NCI-H128 (cell line): Measurements from ENCODE around the gene TRNP1.
A peak's percentile ranks its signal among the peaks of the same experiment; 100 is the strongest.
"Not testable (repeated sequence)": the region's sequence is repeated elsewhere in the genome, so short reads cannot be mapped to it uniquely, and the experiment has no call there.

Source experiments
- DNase-seq: peaks from one replicate; lab custom pipeline; 2025; ENCODE audit not compliant: unreplicated experiment; lab: John Stamatoyannopoulos, UW

TRNP1 gene

GRCh38 chr1:26993237-26994019 lies at the start of gene TRNP1:
TRNP1 (plus strand) TSS chr1:26993692; CDS start chr1:26993787, 95 bp downstream.
- DNase-seq = peak; percentile 75

GRCh38 chr1:26945138-26945537 lies 48.4 kb upstream of the TRNP1 start:
- no peak for DNase-seq

- DNase-seq = no peak
Measured at GRCh38 chr1:26945728-26946127, 47.8 kb upstream of the TRNP1 start.

GRCh38 chr1:26946270-26946669 lies 47.2 kb upstream of the TRNP1 start:
- no peak for DNase-seq

- not testable (repeated sequence) for DNase-seq
Measured at GRCh38 chr1:26948725-26949057, 44.8 kb upstream of the TRNP1 start.

- no peak for DNase-seq
Measured at GRCh38 chr1:26949266-26949925, 44.1 kb upstream of the TRNP1 start.

- DNase-seq = no peak
Measured at GRCh38 chr1:26949926-26950319, 43.6 kb upstream of the TRNP1 start.

- DNase-seq = no peak
Measured at GRCh38 chr1:26950602-26951001, 42.9 kb upstream of the TRNP1 start.

- no peak for DNase-seq
Measured at GRCh38 chr1:26951216-26951615, 42.3 kb upstream of the TRNP1 start.

GRCh38 chr1:26951821-26952497 lies 41.5 kb upstream of the TRNP1 start:
- DNase-seq = no peak

- DNase-seq = no peak
Measured at GRCh38 chr1:26953374-26953773, 40.1 kb upstream of the TRNP1 start.

GRCh38 chr1:26956321-26956720 lies 37.2 kb upstream of the TRNP1 start:
- DNase-seq = no peak

GRCh38 chr1:26957306-26957705 lies 36.2 kb upstream of the TRNP1 start:
- no peak for DNase-seq

- DNase-seq = no peak
Measured at GRCh38 chr1:26959270-26959669, 34.2 kb upstream of the TRNP1 start.

- peak; percentile 74 for DNase-seq
Measured at GRCh38 chr1:26959722-26960624, 33.5 kb upstream of the TRNP1 start, which contains the start of gene KDF1. KDF1 (minus strand) TSS chr1:26960468; CDS start chr1:26952380, 8,088 bp downstream.

- no peak for DNase-seq
Measured at GRCh38 chr1:26960625-26960966, 32.9 kb upstream of the TRNP1 start.

GRCh38 chr1:26961826-26962225 lies 31.7 kb upstream of the TRNP1 start:
- DNase-seq = no peak

GRCh38 chr1:26965213-26965612 lies 28.3 kb upstream of the TRNP1 start:
- no peak for DNase-seq

- DNase-seq = no peak
Measured at GRCh38 chr1:26965628-26966027, 27.9 kb upstream of the TRNP1 start.

GRCh38 chr1:26970810-26971209 lies 22.7 kb upstream of the TRNP1 start:
- no peak for DNase-seq

- DNase-seq = no peak
Measured at GRCh38 chr1:26971590-26971989, 21.9 kb upstream of the TRNP1 start.
